HG03457 (cell line): ENCODE measurements around the gene NUDT5.
"Not testable (repeated sequence)": the region's sequence is repeated elsewhere in the genome, so short reads cannot be mapped to it uniquely, and the experiment has no call there.

Experiments used
- ATAC-seq: cut with Tn5 transposase; IDR thresholded peaks from one replicate; pipeline ENCODE4 v1.9.1; 2021; ENCODE audit warnings: moderate number of reproducible peaks; ENCODE audit not compliant: unreplicated experiment

NUDT5 gene

DNA sequence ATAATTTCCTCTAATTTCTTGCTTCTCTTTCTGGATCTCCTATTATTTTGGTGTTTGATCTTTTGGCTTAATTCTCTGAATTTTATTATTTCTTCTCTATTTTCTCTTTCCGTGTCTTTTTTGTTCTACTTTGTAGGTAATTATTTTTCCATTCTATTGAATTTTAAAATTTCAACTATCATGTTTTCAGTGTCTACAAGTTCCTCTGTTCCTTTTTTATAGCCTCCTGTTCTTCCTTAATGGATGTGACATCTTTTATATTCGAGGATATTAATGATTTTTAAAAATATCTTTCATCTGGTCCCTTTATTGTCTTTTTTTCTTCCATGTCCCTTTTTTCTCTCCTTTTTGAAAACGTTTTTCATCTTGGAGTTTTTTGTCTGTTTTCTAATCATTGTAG, 11.4 kb upstream of the NUDT5 start:
- ATAC-seq = no peak

DNA sequence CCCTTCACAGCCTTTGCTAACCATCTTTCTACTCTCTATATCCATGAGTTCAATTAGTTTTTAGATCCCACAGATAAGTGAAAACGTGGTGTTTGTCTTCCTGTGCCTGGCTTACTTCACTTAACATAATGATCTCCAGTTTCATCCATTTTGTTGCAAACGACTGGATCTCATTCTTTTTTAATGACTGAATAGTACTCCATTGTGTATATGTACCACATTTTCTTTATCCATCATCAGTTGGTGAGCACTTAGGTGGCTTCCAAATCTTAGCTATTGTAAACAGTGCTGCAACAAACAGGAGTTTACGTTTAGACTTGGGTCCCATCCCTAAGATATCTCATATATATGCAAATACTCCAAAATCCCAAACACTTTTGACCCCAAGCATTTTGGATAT, 9.4 kb upstream of the NUDT5 start:
- no peak for ATAC-seq

GRCh38 chr10:12202226-12202625, 6.5 kb upstream of the NUDT5 start:
- no peak for ATAC-seq

GRCh38 chr10:12201543-12201942, 5.9 kb upstream of the NUDT5 start:
- no peak for ATAC-seq

DNA sequence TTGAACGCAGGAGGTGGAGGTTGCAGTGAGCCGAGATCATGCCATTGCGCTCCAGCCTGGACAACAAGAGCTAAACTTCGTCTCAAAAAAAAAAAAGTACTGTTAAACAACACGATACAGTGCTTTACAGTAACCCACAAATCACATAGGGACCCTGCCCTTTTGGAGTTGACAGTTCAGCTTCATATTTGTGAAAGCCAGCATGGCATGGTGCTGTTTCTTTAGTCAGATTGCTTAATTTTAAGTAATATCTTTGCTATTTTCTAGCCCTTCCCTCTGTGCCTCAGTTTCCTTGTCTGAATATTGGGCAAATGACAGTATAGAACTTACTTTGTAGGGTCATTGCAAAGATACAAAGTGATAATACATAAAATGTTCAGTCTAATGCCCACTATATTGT, 5.2 kb upstream of the NUDT5 start:
- no peak for ATAC-seq

DNA sequence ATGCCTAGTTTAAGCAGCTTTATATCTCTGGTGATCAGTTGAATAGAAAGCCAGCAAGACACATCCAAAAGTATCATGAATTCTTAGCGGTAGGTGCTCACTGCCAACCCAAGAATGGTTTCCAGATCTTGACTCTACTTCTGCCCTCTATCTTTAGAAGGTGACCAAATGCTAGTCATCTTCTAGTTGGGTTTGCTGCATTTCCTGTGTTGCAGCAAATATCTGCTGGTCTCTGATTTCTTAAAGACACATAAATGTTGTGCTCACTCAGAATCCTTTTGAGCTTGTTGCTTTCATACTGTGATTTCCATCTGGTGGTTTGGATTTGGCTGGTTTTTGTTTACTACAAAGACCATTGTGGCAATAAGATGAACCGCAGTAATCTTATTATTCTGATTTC, 2.5 kb upstream of the NUDT5 start:
- no peak for ATAC-seq

- peak; percentile 19 for ATAC-seq
Observed at GRCh38 chr10:12196531-12197211, 980 bp upstream of the NUDT5 start.

DNA sequence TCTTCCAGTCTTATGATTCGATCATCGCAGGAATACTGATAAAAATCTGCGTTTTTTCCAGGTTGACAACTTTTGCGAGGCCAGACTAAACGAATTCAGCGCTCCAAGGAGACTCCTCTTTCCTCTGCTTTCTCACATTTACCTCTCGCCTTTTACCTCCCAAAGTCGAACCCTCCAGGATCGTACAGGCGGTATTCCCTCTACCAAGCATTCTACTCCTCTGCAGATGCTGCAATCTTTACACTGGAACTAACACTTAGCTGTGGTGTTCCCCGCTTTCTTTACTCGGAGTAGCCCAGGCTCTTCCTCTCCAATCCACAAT, 449 bp downstream of the NUDT5 start:
- peak; percentile 14 for ATAC-seq

DNA sequence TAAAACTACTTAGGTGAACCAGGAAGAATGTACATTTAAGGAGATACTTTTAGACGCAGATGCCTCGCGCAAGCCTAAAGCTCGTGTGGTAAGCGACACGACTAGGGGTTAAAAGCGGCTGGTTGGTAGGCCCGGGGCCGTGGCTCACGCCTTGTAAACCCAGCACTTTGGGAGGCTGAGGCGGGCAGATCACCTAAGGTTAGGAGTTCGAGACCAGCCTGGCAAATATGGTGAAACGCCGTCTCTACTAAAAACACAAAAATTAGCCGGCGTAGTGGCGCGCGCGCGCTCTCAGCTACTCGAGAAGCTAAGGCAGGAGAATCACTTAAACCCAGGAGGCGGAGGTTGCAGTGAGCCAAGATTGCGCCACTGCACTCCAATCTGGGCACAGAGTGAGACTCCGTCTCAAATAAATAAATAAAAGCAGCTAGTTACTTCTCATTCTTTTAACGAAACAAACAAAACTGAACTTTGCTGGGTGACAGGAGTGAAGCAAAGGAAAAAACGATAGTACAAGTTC, 879 bp downstream of the NUDT5 start:
- ATAC-seq = no peak

DNA sequence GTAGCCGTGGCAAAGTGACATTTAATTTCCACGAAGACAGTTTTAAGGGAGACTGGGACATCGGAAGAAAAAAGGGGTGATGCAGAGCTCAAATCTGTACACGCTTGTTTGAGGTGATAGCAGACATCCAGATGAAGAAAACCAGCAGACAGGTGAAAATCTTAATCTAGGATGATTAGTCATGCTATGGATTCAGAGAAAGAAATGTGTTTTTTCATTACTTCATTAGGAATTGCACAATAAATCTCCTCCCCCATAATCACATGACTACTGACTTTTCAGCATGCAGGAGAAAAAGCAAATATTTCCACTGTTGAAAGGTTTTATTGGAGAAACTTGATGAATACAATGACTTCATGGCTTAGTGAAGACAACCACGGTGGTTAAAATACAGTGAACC, 2.5 kb downstream of the NUDT5 start:
- ATAC-seq = no peak

- no peak for ATAC-seq
Observed at GRCh38 chr10:12191715-12192114, 4.0 kb downstream of the NUDT5 start.

DNA sequence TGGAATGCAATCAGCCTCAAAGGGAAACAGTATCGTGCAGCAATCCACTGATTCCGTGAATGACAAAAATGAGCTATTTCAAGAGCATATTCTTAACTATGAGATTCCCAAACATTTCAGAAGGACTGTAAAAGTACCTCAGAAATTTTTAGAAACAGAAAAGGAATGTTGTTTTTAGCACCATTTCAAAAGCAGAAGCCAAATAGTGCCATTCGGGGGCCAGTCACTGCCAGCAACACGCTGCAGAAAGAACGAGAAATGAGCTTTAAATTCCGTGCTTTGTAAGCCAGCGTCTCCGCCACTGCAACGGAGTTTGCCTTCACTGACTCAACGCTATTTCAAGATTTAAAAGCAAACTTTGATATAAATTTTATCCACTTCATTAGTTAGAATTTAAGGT, 6.3 kb downstream of the NUDT5 start:
- ATAC-seq = no peak

DNA sequence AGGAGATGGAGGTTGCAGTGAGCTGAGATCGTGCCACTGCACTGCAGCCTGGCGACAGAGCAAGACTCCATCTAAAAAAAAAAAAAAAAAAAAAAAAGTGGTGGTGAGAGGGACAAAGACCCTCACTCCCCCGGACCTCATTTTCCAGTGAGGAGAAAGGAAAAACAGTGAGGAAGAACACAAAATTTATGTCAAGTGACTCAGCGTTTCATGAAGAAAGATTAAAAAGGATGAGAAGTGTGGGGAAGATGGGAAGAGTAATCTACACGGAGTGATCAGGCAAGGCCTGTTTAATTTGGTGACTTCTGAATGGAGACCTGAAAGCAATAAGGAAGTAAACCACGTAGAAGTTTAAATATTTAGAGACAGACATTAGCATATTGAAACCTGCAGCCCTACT, 7.0 kb downstream of the NUDT5 start:
- ATAC-seq = no peak

DNA sequence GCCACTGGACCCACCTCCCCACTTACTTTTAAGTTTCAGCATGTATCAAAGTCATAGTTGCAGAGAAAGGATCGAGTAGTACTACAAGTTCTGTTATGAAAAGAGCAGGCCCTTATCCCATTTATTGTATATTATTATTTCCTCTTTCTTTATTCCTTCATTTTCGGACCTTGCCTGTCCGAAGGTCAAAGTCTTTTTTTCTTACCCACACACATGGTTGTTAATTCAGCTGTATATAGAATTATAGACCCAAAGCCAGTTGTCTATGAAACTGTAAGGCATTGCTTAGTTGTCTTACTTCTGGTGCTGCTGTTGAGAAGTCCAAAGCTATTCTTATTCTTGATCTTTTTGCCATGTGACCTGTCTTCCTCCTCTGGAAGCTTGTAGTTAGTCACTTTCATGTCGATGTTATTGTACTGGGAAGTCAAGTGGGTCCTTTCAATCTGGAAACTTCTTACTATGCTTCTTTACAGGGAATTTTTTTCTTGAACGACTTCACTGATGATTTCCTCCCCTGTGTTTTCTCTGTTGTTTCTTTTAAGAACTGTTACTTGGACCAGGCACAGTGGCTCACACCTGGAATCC, 8.3 kb downstream of the NUDT5 start:
- no peak for ATAC-seq

DNA sequence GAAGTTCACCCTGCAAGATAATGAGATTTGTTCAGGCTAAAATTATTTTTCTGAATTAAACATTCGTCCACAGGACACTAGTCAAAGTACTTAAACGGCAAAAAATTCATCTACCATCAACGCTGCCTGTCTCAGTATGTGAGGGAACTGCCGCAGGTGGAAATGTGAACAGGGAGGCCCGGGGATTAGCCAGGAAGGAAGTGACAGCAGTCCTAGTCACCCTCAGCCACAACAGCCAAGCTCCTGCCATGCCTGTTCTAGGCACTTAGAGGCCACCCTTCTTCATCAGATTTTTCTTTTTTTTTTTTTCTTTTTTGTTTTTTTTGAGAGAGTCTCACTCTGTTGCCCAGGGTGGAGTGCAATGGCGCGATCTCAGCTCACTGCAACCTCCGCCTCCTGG, 9.4 kb downstream of the NUDT5 start:
- ATAC-seq = no peak

DNA sequence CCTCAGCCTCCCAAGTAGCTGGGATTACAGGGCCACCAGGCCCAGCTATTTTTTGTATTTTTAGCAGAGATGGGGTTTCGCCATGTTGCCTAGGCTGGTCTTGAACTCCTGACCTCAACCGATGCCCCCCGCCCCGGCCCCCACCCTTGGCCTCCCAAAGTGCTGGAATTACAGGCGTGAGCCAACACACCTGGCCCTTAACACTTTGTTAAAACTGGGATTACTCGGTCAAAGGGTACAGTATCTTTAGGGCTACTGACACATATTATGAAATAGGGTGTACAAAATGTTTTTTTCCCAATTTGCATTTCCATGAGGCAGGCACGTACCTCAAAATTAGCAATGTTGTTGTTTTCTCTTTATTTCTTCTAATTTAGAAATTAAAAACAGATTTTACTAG, 11.5 kb downstream of the NUDT5 start:
- ATAC-seq = no peak

DNA sequence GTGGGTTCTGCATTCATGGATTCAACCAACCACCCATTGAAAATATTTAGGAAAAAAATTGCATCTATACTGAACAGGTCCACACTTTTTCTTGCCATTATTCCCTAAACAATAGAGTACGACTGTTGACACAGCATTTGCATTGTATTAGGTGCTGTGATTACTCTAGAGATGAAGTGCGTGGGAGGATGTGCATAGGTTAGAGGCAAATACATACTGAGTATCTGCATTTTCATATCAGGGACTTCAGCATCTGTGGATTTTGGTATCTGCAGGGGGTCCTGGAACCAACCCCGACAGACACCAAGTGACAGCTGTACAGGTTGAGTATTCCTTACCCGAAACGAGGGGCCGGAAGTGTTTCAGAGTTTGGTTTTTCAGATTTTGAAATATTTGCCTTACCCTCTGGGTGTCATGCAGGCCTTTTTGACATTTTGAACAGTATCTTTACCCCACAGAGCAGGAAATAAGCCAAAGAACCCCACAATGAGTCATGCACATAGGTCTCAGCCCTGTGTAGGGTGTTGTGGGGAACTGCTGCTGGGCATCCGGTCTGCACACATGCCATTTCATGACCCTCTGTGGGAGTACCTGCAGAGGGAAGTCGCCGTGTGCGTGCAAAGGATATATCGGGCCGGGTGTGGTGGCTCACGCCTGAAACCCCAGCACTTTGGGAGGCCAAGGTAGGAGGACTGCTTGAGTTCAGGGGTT, 14.5 kb downstream of the NUDT5 start:
- no peak for ATAC-seq

GRCh38 chr10:12180221-12180974, 15.3 kb downstream of the NUDT5 start:
- ATAC-seq = no peak

DNA sequence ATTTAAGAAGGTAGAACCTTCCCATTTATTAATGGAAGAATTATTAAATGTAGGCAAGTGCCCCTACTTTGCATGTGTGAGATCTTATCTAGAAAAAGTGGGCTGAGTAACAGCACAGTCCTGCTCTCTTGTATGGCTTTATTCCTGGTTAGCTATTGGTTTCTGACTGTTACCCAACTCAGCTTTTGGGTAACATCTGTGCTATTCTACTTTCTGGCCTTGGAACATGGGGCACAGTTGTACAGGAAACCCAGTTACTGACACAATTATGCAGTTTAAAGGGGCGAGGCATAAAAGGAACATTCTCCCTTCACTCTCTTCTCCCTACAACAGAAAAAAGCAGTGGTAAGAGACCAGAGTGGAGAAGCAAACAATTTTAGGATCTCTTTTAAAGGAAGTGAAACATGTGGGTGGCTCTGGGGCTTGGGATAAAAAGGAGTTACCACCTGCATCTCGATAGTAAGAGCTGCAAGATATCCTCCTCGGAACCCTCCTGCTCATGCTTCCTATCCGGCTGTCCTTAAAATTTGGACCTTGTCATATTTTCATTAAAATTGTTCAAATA, 16.0 kb downstream of the NUDT5 start:
- no peak for ATAC-seq

DNA sequence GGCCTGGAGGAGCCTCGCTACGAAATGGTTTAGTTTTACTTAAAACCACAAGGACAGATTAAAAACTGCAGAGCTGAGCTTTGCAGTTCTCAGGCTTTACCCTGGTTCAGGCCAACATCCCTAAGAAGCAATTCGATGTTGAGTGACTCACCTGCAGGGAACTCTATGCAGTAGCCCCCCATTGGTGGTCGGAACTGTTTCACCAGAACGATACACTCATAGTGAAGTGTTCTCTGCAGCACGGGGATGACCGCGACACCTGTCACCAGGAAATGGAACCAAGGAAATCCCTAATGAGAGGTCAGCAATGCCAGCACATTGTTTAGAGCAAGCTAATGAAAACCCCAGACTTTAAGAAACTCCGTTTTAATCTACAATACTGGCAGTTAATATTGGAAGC, 18.0 kb downstream of the NUDT5 start:
- no peak for ATAC-seq

- ATAC-seq = not testable (repeated sequence)
Observed at GRCh38 chr10:12171512-12171911, 24.2 kb downstream of the NUDT5 start.
